Measurements from ENCODE around the gene PLTP. TPM values are rescaled to one million over a fixed set of nuclear protein-coding genes. Genes with fewer than 3 reads are reported as not detected.

Gene PLTP
- total and polyA plus RNA-seq, 12 donors, result 126 to 1,158 (median 401) TPM

DNA sequence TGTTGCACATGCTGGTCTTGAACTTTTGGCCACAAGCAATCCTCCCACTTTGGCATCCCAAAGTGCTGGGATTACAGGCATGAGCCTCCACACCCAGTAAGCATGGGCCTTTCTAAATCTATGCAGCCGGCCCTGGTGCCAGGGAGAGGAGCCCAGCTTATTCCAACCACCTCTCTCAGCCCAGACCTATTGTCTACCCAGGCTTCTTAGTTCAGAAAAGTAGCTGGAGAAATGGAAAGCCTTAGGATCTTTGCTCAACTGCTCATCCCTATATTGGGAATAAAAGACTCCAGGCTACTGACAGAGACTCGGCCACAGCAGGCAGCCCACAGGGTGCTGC lies 14.7 kb upstream of the PLTP start:
- Histone ChIP-seq H3K27ac (no peak overlapping the region), H3K4me1 (replicated peaks in 1 of 2) (peaks cover 14 to 29% of the 10 kb centered on the region in 2 donors), H3K4me3 (no peak overlapping the region), H3K27me3 (no peaks in the 10 kb centered on the region), H3K9me3 (replicated peaks in 1 of 3) (no peaks in the 10 kb centered on the region), H3K36me3 (replicated peaks in 1 of 2) (no peaks in the 10 kb centered on the region)
- no peak for TF ChIP-seq POLR2A (IDR thresholded peaks at IDR 0.05)
- TF ChIP-seq, protein P1, sequence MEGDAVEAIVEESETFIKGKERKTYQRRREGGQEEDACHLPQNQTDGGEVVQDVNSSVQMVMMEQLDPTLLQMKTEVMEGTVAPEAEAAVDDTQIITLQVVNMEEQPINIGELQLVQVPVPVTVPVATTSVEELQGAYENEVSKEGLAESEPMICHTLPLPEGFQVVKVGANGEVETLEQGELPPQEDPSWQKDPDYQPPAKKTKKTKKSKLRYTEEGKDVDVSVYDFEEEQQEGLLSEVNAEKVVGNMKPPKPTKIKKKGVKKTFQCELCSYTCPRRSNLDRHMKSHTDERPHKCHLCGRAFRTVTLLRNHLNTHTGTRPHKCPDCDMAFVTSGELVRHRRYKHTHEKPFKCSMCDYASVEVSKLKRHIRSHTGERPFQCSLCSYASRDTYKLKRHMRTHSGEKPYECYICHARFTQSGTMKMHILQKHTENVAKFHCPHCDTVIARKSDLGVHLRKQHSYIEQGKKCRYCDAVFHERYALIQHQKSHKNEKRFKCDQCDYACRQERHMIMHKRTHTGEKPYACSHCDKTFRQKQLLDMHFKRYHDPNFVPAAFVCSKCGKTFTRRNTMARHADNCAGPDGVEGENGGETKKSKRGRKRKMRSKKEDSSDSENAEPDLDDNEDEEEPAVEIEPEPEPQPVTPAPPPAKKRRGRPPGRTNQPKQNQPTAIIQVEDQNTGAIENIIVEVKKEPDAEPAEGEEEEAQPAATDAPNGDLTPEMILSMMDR (IDR thresholded peaks at IDR 0.05), result no peak
- WGBS, 4 donors, result 71 to 89% (median 78%) methylated on average over 2 of the region's 2 CpGs
- DNase-seq, result no peak
- intact Hi-C loops (cut with DNase I), result no loop called here

DNA sequence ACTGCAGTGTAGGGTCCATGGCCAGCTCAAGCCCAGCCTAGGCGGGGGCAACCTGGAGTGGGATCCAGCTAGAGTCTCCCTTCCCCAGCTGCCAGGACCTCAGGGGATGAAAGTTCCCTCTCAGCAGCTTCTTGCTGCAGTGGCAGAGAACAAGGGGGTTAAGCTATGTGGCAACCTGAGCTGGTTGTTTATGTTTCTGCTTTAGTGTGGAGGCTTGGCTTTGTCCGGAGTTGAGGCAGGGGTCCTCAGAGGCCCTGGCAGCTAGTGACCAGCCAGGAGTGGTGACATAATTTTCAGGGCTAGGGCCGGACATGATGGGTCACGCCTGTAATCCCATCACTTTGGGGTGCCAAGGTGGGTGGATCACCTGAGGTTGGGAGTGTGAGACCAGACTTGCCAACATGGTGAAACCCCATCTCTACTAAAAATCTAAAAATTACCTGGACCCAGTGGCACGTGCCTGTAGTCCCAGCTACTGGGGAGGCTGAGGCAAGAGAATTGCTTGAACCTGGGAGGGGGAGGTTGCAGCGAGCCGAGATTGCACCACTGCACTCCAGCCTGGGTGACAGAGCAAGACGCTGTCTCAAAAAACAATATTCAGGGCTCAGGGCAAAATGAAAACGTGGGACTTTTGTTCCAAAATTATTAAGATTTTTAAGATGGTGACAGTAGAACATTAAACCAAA lies 14.0 kb upstream of the PLTP start:
- peak overlapping the region in 2 of 5 donors; percentile 81 to 91 for H3K27ac ChIP-seq
- peaks cover 14 to 34% of the 10 kb centered on the region in 2 donors for H3K4me1 ChIP-seq (replicated peaks in 1 of 2)
- no peaks in the 10 kb centered on the region for H3K36me3 ChIP-seq (replicated peaks in 1 of 2)
- no peak for DNase-seq
- intact Hi-C loops (cut with DNase I), result no loop called here
- no peaks in the 10 kb centered on the region for H3K27me3 ChIP-seq
- H3K4me3 ChIP-seq, result no peak overlapping the region
- TF ChIP-seq, protein P1 (IDR thresholded peaks at IDR 0.05), result no peak
- TF ChIP-seq POLR2A (IDR thresholded peaks at IDR 0.05), result no peak
- WGBS, 4 donors, result 69 to 84% (median 77%) methylated on average over 6 to 9 of the region's 9 CpGs
- no peaks in the 10 kb centered on the region for H3K9me3 ChIP-seq (replicated peaks in 1 of 3)

DNA sequence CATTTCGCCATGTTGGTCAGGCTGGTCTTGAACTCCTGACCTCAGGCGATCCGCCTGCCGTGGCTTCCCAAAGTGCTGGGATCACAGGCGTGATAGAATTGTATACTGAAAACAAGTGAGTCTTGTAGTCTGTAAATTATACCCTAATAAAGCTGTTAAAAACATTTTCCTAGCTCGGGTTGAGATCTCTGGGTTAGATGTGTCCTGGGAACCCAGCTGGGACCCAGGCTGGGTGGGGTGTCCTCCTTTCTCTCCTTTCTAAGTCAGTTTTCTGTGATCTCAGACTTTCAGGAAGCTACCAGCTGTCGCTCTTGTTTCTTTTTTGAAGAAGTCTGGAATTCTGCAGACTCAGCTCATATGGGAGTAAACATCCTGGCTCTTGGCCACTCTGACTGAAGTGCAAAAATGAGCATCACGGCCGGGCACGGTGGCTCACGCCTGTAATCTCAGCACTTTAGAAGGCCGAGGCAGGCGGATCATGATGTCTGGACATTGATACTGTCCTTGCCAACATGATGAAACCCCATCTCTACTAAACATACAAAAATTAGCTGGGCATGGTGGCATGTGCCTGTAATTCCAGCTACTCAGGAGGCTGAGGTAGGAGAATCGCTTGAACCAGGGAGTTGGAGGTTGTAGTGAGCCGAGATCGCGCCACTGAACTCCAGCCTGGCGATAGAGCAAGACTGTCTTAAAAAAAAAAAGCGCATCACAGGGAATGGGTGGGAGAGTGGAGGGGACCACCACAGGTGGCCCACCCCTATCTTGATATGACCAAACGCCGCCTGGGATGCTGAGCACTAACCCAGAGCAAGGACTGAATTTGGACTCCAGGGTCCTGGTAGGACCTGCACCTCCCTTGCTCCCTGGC lies 12.7 kb upstream of the PLTP start:
- Histone ChIP-seq H3K4me1 (replicated peaks in 1 of 2) (peaks cover 18 to 47% of the 10 kb centered on the region in 2 donors), H3K27me3 (no peaks in the 10 kb centered on the region), H3K9me3 (replicated peaks in 1 of 3) (no peaks in the 10 kb centered on the region), H3K4me3 (no peak overlapping the region), H3K36me3 (replicated peaks in 1 of 2) (no peaks in the 10 kb centered on the region), H3K27ac (peak overlapping the region; percentile 10 to 91 (median 72))
- TF ChIP-seq POLR2A (IDR thresholded peaks at IDR 0.05), result no peak
- TF ChIP-seq, protein P1 (IDR thresholded peaks at IDR 0.05), result no peak
- intact Hi-C loops (cut with DNase I), result no loop called here
- WGBS, 4 donors, result 40 to 47% (median 41%) methylated on average over 19 to 21 of the region's 21 CpGs
- DNase-seq, result peak in 6 of 7 donors; percentile 73 to 88 (median 78)

DNA sequence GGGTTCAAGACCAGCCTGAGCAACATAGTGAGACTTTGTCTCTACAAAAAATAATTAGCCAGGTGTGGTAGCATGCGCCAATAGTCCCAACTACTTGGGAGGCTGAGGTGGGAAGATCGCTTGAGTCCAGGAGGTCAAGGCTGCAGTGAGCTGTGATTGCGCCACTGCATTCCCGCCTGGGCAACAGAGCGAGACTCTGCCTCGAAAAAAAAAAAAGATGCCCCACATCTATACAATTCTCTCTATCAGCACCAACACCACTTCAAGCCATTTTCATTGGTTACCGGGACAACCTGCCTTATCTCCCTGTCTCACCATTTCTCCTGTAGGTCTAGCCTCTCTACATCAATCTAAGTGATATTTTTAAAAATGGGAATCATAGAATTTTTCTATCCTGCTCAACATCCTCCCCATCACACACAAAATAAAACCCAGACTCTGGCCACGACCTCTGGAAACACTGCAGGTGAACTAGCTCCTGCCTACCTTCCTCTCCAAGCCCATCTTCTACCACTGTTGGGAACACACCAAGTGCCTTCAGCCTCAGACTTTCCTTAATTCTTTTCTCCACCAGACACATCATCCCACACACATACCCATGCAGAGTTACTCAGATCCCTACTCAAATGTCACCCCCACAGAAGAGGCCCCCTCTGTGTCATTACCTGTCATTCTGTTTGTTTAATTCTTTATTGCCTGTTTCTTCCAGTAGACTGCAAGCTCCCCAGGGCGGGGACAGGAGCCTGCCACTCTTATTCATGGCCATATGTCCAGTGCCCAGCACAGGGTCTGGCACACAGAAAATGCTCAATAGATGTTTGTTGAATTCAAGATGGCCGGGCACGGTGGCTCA lies 9.6 kb upstream of the PLTP start:
- H3K27me3 ChIP-seq, result no peaks in the 10 kb centered on the region
- TF ChIP-seq POLR2A (IDR thresholded peaks at IDR 0.05), result no peak
- TF ChIP-seq, protein P1 (IDR thresholded peaks at IDR 0.05), result no peak
- H3K27ac ChIP-seq, result peak overlapping the region in 2 of 5 donors; percentile 79 to 85
- no peaks in the 10 kb centered on the region for H3K36me3 ChIP-seq (replicated peaks in 1 of 2)
- no peak overlapping the region for H3K4me3 ChIP-seq
- DNase-seq, result no peak
- H3K4me1 ChIP-seq (replicated peaks in 1 of 2), result peaks cover 30 to 76% of the 10 kb centered on the region in 2 donors
- no peaks in the 10 kb centered on the region for H3K9me3 ChIP-seq (replicated peaks in 1 of 3)
- intact Hi-C loops (cut with DNase I), result no loop called here
- WGBS, 4 donors, result 76 to 80% (median 78%) methylated on average over 11 of the region's 11 CpGs
